NCI-H2196 treated with DMSO at 0.1 percent for 48 hours (cell line): ENCODE results near the gene PIAS1.

ENCODE experiments used
- DNase-seq: peaks from one replicate; lab custom pipeline; 2025; ENCODE audit not compliant: unreplicated experiment; lab: John Stamatoyannopoulos, UW

The PIAS1 gene

GRCh38 chr15:68062214-68062613, 8.1 kb downstream of the PIAS1 start:
- no peak for DNase-seq

GRCh38 chr15:68062946-68063465, 8.9 kb downstream of the PIAS1 start:
- no peak for DNase-seq

GRCh38 chr15:68063606-68064005, 9.5 kb downstream of the PIAS1 start:
- no peak for DNase-seq

- no peak for DNase-seq
These were observed 19.6 kb downstream of the PIAS1 start for GRCh38 chr15:68073576-68074288.

- no peak for DNase-seq
These were observed 21.8 kb downstream of the PIAS1 start for GRCh38 chr15:68075764-68076385.

GRCh38 chr15:68078365-68078764, 24.2 kb downstream of the PIAS1 start:
- DNase-seq, result no peak

- no peak for DNase-seq
These were observed 26.2 kb downstream of the PIAS1 start for GRCh38 chr15:68080334-68080733.

GRCh38 chr15:68080783-68081182, 26.7 kb downstream of the PIAS1 start:
- DNase-seq, result no peak

GRCh38 chr15:68081869-68082505, 27.9 kb downstream of the PIAS1 start:
- DNase-seq, result no peak

GRCh38 chr15:68082735-68083134, 28.6 kb downstream of the PIAS1 start:
- DNase-seq, result no peak

- DNase-seq, result no peak
These were observed 29.3 kb downstream of the PIAS1 start for GRCh38 chr15:68083463-68083862.

GRCh38 chr15:68085052-68085451, 30.9 kb downstream of the PIAS1 start:
- no peak for DNase-seq

GRCh38 chr15:68091743-68092142, 37.6 kb downstream of the PIAS1 start:
- DNase-seq, result no peak

GRCh38 chr15:68096099-68096498, 42.0 kb downstream of the PIAS1 start:
- no peak for DNase-seq

- DNase-seq, result no peak
These were observed 42.9 kb downstream of the PIAS1 start for GRCh38 chr15:68097029-68097428.

GRCh38 chr15:68098465-68098864, 44.4 kb downstream of the PIAS1 start:
- no peak for DNase-seq

- DNase-seq, result no peak
These were observed 46.1 kb downstream of the PIAS1 start for GRCh38 chr15:68100194-68100593.

GRCh38 chr15:68103603-68104002, 49.5 kb downstream of the PIAS1 start:
- DNase-seq, result no peak

GRCh38 chr15:68106656-68107055, 52.5 kb downstream of the PIAS1 start:
- DNase-seq, result no peak

- DNase-seq, result no peak
These were observed 53.0 kb downstream of the PIAS1 start for GRCh38 chr15:68107142-68107541.

GRCh38 chr15:68112706-68113105, 58.6 kb downstream of the PIAS1 start:
- DNase-seq, result no peak

- no peak for DNase-seq
These were observed 59.2 kb downstream of the PIAS1 start for GRCh38 chr15:68113273-68113672.
